Heart right ventricle (tissue), 16 donors: ENCODE measurements around the gene NRN1L. TPM values are rescaled to one million over a fixed set of nuclear protein-coding genes. Genes with fewer than 3 reads are reported as not detected.

Source experiments
- ATAC-seq, 8 donors: fragments of 200-7000 bp; cut with Tn5 transposase; one replicate each; pipeline ENCODE4 v1.9.1; 2020; ENCODE audit warnings: mild to moderate bottlenecking in 8 of 8, moderate library complexity in 8 of 8, moderate number of reproducible peaks in 1 of 8
- DNase-seq, 2 donors: peaks; one replicate each; pipeline ENCODE4 v3.0.0-alpha.2; 2020
- H3K27ac ChIP-seq, 10 donors: fragments of 200-600 bp; sonication (generic) in 2 of 10; one replicate each; pipeline versions ENCODE4 v1.5.0 to v1.8.0; 2020 to 2022; ENCODE audit warnings: mild to moderate bottlenecking in 3 of 10
- H3K27me3 ChIP-seq, 7 donors: fragments of 200-600 bp; one replicate each; pipeline ENCODE4 v1.8.0; 2021 to 2022; ENCODE audit warnings: mild to moderate bottlenecking in 2 of 7
- H3K36me3 ChIP-seq, 9 donors: fragments of 200-600 bp; sonication (generic) in 1 of 9; one replicate each; pipeline versions ENCODE4 v1.5.0 to v1.8.0; 2020 to 2022; ENCODE audit warnings: mild to moderate bottlenecking in 2 of 9
- H3K4me1 ChIP-seq, 9 donors: fragments of 200-600 bp; sonication (generic) in 1 of 9; one replicate each; pipeline versions ENCODE4 v1.5.0 to v1.8.0; 2020 to 2022; ENCODE audit warnings: mild to moderate bottlenecking in 4 of 9
- H3K4me3 ChIP-seq, 10 donors: fragments of 200-600 bp; sonication (generic) in 2 of 10; one replicate each; pipeline versions ENCODE4 v1.5.0 to v1.8.0; 2020 to 2022; ENCODE audit warnings: mild to moderate bottlenecking in 7 of 10, moderate library complexity in 2 of 10
- H3K9me3 ChIP-seq, 11 donors: fragments of 200-600 bp in 10 of 11; sonication (generic) in 2 of 11; one replicate each; pipeline versions ENCODE4 v1.5.0 to v1.8.0; 2013 to 2022; ENCODE audit warnings: mild to moderate bottlenecking in 2 of 11, control low read depth in 1 of 11, moderate library complexity in 1 of 11
- WGBS, 2 donors: extraction: QIAGEN DNeasy Blood & Tissue Kit; methylation state at CpG; one replicate each; pipeline ENCODE4 v1.1.7; 2013; ENCODE audit warnings: inconsistent platforms in 1 of 2; 5-methylcytosine and 5-hydroxymethylcytosine counted together
- intact Hi-C, 10 donors: fragments of 100-400 bp; cut with DNase I; formaldehyde crosslinking; loops; one replicate each; pipeline versions ENCODE4 v1.11.1 to v1.14.2; 2022
- polyA plus RNA-seq, 2 donors: library from polyadenylated mRNA; stranded (reverse); fragments of 200-250 nt; gene quantifications; one replicate each; pipeline ENCODE4 v1.2.3, GENCODE V29; 2013
- total RNA-seq, 10 donors: library from RNA; stranded (reverse); fragmentation: NEBNext Ultra II Directional in 3 of 10; extraction: Animal tissue kit (Norgen Biotek cat#: 25700) in 3 of 10; gene quantifications; one replicate each; pipeline versions ENCODE4 v1.2.1 to v1.2.4, GENCODE V29; 2021 to 2023
- TF ChIP-seq, protein P1 (sequence below), 9 donors: fragments of 200-600 bp; sonication (generic) in 2 of 9; IDR thresholded peaks; one replicate each; pipeline versions ENCODE4 v1.5.0 to v1.8.0; 2021 to 2022; ENCODE audit warnings: antibody characterized with exemption in 9 of 9, mild to moderate bottlenecking in 5 of 9, moderate library complexity in 1 of 9
- donor health status: Arrhythmogenic right ventricular cardiomyopathy.
- donor health status: ischemic (EF 13 %, LVEDD 7.1; RV severe dilation, severe dysfunction).
- donor health status: healthy with polysubstance abuse.
- donor health status: DM: no; HTN: yes; CAD: no.
- donor health status: DM: no; HTN: no; CAD: no.
- donor health status: ischemic (EF 25% LVEDD 6.9; RV normal size, moderate dysfunction).
- donor health status: ischemic (EF 25% LVEDD 5.7; RV mildly dilated, moderate dysfunction).
- donor health status: healthy.
- donor health status: DM: yes; HTN: yes; CAD: no.
- donor health status: Ischemic cardiomyopathy.
- donor health status: ischemic (EF 35%, LVEDD 5.7; RV mildly dilated, moderate dysfunction).
- donor health status: nonischemic (EF 11% LVEDD 7.7; RV severe dilation, severe dysfunction).
- donor health status: DM: yes; HTN: yes; CAD: no.
- donor health status: PGD.
- donor health status: ischemic (EF 29% LVEDD 5.4; RV normal size, mild dysfunction).
- donor health status: nonischemic (EF 23%, LVEDD 6.1; RV moderate dilation, normal function).

The NRN1L gene
- total and polyA plus RNA-seq, 12 donors, result 1.1 to 4.0 (median 1.7) TPM; not detected in 4

DNA sequence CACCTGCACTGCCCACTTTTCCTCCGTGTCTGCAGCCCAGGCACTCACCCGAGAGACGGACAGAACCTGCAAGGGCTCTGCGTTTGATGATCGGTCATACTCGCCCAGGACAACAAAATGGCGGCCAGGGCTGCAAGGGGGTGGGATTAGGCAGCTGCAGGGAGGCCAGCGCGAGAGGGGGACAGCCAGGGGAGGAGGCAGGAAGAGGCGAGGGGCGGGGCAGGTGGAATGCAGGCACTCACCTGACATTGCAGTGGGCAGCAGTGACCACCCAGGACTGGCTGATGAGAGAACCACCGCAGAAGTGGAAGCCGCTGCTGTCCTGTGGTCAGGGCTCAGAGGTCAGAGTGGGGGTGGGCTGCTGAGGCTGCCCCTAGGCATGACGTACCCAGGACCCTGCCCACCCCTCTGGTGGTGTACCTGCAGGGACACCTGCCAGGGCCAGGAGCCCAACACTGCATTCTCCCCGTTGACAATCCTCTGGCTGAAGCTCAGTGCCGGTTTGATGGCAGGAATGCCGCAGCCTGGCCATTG is 46.1 kb downstream of the NRN1L start:
- H3K4me3 ChIP-seq, result no peak overlapping the region
- DNase-seq (no peak), ATAC-seq (no peak)
- TF ChIP-seq, protein P1, sequence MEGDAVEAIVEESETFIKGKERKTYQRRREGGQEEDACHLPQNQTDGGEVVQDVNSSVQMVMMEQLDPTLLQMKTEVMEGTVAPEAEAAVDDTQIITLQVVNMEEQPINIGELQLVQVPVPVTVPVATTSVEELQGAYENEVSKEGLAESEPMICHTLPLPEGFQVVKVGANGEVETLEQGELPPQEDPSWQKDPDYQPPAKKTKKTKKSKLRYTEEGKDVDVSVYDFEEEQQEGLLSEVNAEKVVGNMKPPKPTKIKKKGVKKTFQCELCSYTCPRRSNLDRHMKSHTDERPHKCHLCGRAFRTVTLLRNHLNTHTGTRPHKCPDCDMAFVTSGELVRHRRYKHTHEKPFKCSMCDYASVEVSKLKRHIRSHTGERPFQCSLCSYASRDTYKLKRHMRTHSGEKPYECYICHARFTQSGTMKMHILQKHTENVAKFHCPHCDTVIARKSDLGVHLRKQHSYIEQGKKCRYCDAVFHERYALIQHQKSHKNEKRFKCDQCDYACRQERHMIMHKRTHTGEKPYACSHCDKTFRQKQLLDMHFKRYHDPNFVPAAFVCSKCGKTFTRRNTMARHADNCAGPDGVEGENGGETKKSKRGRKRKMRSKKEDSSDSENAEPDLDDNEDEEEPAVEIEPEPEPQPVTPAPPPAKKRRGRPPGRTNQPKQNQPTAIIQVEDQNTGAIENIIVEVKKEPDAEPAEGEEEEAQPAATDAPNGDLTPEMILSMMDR (IDR thresholded peaks at IDR 0.05), result no peak
- 94 to 97% methylated on average over 17 of the region's 17 CpGs for WGBS, 2 donors
- no peaks in the 10 kb centered on the region for H3K9me3 ChIP-seq
- intact Hi-C loops, result loop anchor here in 5 of 10 donors (5.0 to 10.0 kb wide), 3 partner anchors 114 to 406 kb away; partner anchors contain the start of gene RIPOR1 (in 3 of the 5)
- peaks cover 0 to 79% (median 10%) of the 10 kb centered on the region in 9 donors for H3K36me3 ChIP-seq
- H3K27me3 ChIP-seq, result no peaks in the 10 kb centered on the region
- H3K4me1 ChIP-seq, result peaks cover 0 to 34% (median 25%) of the 10 kb centered on the region in 9 donors
- no peak overlapping the region for H3K27ac ChIP-seq

DNA sequence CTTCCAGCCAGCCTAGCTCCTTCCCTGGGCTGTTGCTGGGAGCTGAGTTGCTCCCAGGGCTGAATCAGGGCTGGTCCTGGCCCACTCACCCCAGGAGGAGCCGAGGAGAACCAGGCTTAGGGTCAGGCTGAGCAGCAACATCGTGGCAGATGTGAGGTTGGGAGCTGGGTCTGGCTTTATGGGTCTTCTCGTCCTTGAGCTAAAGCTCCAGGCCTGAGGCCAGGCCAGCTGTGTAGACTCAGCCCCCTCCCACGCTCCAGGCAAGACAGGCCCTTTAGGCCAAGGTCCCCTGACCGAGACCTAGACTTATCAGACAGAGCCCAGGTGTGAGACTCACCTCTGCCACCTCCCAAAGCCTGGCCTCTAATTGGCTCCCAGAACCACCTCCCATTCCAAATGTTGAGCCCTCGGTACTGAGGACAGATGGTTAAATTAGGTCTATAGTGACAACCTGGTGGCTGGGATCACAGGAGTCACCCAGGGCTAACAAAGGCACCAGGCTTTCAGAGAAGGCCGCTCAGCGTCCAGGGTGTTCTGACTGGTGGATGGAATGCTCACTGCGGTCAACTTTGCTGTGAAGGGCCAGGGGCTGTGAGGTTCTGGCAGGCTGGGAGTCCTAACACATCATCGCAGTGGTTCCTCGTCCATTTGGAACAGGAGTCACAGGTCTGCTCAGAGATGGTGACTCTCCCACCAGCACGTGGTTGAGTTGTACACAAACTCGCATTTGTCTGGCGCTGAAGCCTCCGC is 47.2 kb downstream of the NRN1L start, which contains the start of gene CTRL:
TSS of gene CTRL (minus strand) at position 151 of the 750 bp plus-strand sequence. CDS start at position 141, 10 bp downstream.
- Histone ChIP-seq H3K27ac (no peak within 1 kb of the TSS), H3K4me3 (no peak within 1 kb of the TSS), H3K4me1 (peaks cover 0 to 25% (median 18%) of the 10 kb centered on the region in 9 donors), H3K27me3 (no peaks in the 10 kb centered on the region), H3K9me3 (no peaks in the 10 kb centered on the region), H3K36me3 (peaks cover 0 to 79% (median 10%) of the 10 kb centered on the region in 9 donors)
- TF ChIP-seq, protein P1 (IDR thresholded peaks at IDR 0.05), result no peak
- ATAC-seq, result no peak
- intact Hi-C loops, result loop anchor here in 5 of 10 donors (5.0 to 10.0 kb wide), 3 partner anchors 113 to 407 kb away; partner anchors contain the start of gene RIPOR1 (in 3 of the 5)
- no peak for DNase-seq
- WGBS, 2 donors, result 84 to 86% methylated on average over 15 of the region's 15 CpGs

DNA sequence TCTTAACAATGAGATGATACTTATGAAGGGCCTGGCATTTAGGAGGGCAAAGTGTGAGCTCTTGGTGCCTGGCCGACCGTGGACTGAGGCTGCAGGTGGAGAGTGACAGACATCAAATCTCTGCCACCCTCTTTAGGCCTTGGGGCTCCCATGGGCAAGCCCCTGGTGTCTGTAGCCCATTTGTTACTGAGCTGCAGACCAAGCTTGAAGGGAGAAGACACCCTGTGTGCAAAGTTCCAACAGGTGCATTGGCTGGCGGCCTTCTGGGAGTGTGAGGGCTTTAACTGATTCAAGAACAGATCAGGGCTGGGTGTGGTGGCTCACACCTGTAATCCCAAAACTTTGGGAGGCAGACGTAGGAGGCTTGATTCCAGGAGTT is 47.8 kb downstream of the NRN1L start:
- intact Hi-C loops, result loop anchor here in 5 of 10 donors (5.0 to 10.0 kb wide), 3 partner anchors 112 to 408 kb away; partner anchors contain the start of gene RIPOR1 (in 3 of the 5)

DNA sequence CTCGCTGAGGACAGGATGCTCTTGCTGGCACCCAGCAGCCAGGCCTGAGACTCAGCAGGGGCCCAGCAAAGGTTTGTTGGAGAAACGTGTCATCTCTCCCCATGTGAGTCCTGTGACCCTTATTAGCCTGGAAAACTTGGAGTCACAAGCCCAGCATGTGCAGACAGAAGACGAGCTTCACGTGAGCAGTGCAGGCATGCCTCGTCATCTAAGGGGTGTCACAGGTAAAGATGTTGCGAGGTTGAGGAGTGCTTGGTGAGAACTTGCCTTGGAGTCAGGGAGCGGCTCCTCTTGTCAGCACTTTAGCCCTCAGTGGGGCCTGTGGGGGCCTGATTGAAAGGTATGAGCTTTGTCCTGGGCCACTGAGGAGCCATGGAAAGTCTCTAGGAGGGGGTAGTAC is 49.1 kb downstream of the NRN1L start:
- no peak for DNase-seq
- no peak overlapping the region for H3K27ac ChIP-seq
- H3K9me3 ChIP-seq, result no peaks in the 10 kb centered on the region
- H3K36me3 ChIP-seq, result peaks cover 0 to 63% (median 5%) of the 10 kb centered on the region in 9 donors
- WGBS, 2 donors, result 80 to 84% methylated on average over 7 of the region's 7 CpGs
- H3K4me1 ChIP-seq, result peaks cover 4 to 30% (median 26%) of the 10 kb centered on the region in 9 donors
- no peaks in the 10 kb centered on the region for H3K27me3 ChIP-seq
- no peak overlapping the region for H3K4me3 ChIP-seq
- TF ChIP-seq, protein P1 (IDR thresholded peaks at IDR 0.05), result no peak
- intact Hi-C loops, result loop anchor here in 5 of 10 donors (5.0 to 10.0 kb wide), 3 partner anchors 111 to 409 kb away; partner anchors contain the start of gene RIPOR1 (in 3 of the 5)
- no peak for ATAC-seq

More for the DNA sequence above, 47.8 kb downstream of the NRN1L start:
- H3K4me1 ChIP-seq, result peaks cover 4 to 30% (median 23%) of the 10 kb centered on the region in 9 donors
- WGBS, 2 donors, result 95 to 97% methylated on average over 4 of the region's 4 CpGs
- DNase-seq, result no peak
- no peaks in the 10 kb centered on the region for H3K9me3 ChIP-seq
- H3K27ac ChIP-seq, result no peak overlapping the region
- TF ChIP-seq, protein P1 (IDR thresholded peaks at IDR 0.05), result no peak
- no peaks in the 10 kb centered on the region for H3K27me3 ChIP-seq
- H3K36me3 ChIP-seq, result peaks cover 0 to 76% (median 9%) of the 10 kb centered on the region in 9 donors
- no peak for ATAC-seq
- H3K4me3 ChIP-seq, result no peak overlapping the region
